Left renal pelvis (tissue), 4 donors: ENCODE measurements around the gene PDE7B. TPM values are rescaled to one million over a fixed set of nuclear protein-coding genes. Genes with fewer than 3 reads are reported as not detected.

Experiments used
- DNase-seq, 4 donors: peaks; one replicate each; pipeline ENCODE4 v3.0.0-alpha.2; 2013; ENCODE audit warnings: low read depth in 4 of 4, low spot score in 3 of 4
- polyA plus RNA-seq, 4 donors: library from polyadenylated mRNA; unstranded; fragments of 120-200 nt; gene quantifications; one replicate each; pipeline ENCODE4 v1.2.1, GENCODE V29; 2013; ENCODE audit not compliant: insufficient read length in 4 of 4

The PDE7B gene
- polyA plus RNA-seq, 4 donors = 2.0 to 10.3 (median 8.6) TPM

- DNase-seq = no peak
Measured at GRCh38 chr6:136016228-136017225, 165.0 kb downstream of the PDE7B start.

- no peak for DNase-seq
Measured at GRCh38 chr6:136020691-136021090, 169.2 kb downstream of the PDE7B start.

GRCh38 chr6:136022224-136022874 is 170.8 kb downstream of the PDE7B start:
- DNase-seq = no peak

GRCh38 chr6:136024711-136025110 is 173.2 kb downstream of the PDE7B start:
- DNase-seq = no peak

- no peak for DNase-seq
Measured at GRCh38 chr6:136025736-136026135, 174.2 kb downstream of the PDE7B start.

GRCh38 chr6:136030131-136030530 is 178.6 kb downstream of the PDE7B start:
- DNase-seq = no peak

- no peak for DNase-seq
Measured at GRCh38 chr6:136031982-136032381, 180.5 kb downstream of the PDE7B start.

- no peak for DNase-seq
Measured at GRCh38 chr6:136033416-136033815, 181.9 kb downstream of the PDE7B start.

GRCh38 chr6:136034422-136034821 is 182.9 kb downstream of the PDE7B start:
- DNase-seq = no peak

GRCh38 chr6:136035378-136036070 is 184.0 kb downstream of the PDE7B start:
- no peak for DNase-seq

GRCh38 chr6:136036071-136036380 is 184.5 kb downstream of the PDE7B start:
- no peak for DNase-seq

- DNase-seq = no peak
Measured at GRCh38 chr6:136036601-136037000, 185.1 kb downstream of the PDE7B start.

- no peak for DNase-seq
Measured at GRCh38 chr6:136037242-136037875, 185.9 kb downstream of the PDE7B start.

GRCh38 chr6:136037876-136038460 is 186.5 kb downstream of the PDE7B start:
- peak in 2 of 4 donors; percentile 24 to 38 for DNase-seq

GRCh38 chr6:136038531-136038930 is 187.0 kb downstream of the PDE7B start:
- no peak for DNase-seq

GRCh38 chr6:136039185-136039584 is 187.7 kb downstream of the PDE7B start:
- no peak for DNase-seq

- no peak for DNase-seq
Measured at GRCh38 chr6:136050475-136050874, 199.0 kb downstream of the PDE7B start.

- DNase-seq = peak in 1 of 4 donors; percentile 22
Measured at GRCh38 chr6:136051140-136051775, 199.8 kb downstream of the PDE7B start.

GRCh38 chr6:136052031-136052430 is 200.5 kb downstream of the PDE7B start:
- no peak for DNase-seq

- no peak for DNase-seq
Measured at GRCh38 chr6:136058852-136059251, 207.4 kb downstream of the PDE7B start.
